Dermis blood vessel endothelial cell (primary cell): ENCODE data around the gene RETN. TPM values are rescaled to one million over a fixed set of nuclear protein-coding genes. Genes with fewer than 3 reads are reported as not detected.
A peak's percentile ranks its signal among the peaks of the same experiment; 100 is the strongest.

Experiments used
- DNase-seq: peaks from one replicate; pipeline ENCODE4 v3.0.0; 2010
- total RNA-seq: library from RNA; depleted of rRNA; stranded (reverse); fragments of >200 nt; gene quantifications from 2 replicates; pipeline ENCODE4 v1.2.3, GENCODE V29; 2014

Gene RETN
- total RNA-seq, 1 donor from 2014 or later = not detected

DNA sequence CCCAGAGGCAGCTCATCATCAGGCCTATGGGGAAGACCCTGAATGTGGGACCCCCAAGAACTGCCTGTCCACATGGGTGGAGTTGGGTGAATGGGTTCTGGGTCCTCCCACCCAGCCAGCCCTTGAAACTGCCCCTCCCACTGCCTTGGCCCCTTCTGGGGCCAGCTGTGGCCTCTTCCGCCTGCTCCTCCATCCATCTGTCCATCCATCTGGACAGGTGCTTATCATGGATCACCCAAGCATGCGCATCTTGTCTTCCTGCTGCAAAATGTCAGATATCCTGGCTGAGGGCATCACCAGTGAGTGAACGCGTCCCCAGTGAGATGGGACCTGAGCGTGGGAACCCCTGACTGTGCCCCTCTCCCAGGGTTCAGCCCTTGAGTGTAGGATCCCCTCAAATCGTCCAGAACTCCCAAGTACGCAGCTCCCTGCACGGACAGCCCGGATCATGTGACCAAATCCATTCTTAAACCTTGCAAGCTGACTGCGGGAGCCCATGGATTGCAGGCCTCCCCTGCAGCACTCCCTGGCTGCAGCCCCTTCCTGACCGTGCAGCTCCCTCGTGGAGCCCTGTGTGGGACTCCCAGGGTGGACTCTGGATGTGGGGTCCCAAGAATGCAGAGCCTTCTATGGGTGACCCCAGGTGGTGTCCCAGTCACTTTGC lies 29.9 kb upstream of the RETN start:
- DNase-seq = no peak

DNA sequence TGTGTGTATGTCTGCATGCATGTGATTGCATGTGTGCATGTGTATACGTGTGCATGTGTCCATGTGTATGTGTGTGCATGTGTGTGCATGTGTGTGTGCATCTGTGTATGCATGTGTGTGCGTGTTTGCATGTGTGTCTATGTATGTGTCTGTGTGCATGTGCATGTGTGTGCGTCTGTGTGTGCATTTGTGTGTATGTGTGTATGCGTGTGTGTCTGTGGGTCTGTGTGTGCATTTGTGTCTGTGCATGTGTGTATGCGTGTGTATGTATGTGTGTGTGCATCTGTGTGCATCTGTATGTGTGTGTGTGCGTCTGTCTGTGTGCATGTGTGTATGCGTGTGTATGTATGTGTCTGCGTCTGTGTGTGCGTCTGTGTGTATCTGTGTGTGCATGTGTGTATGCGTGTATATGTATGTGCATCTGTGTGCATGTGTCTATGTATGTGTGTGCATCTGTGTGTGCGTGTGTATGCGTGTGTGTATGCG lies 28.9 kb upstream of the RETN start:
- DNase-seq = no peak

DNA sequence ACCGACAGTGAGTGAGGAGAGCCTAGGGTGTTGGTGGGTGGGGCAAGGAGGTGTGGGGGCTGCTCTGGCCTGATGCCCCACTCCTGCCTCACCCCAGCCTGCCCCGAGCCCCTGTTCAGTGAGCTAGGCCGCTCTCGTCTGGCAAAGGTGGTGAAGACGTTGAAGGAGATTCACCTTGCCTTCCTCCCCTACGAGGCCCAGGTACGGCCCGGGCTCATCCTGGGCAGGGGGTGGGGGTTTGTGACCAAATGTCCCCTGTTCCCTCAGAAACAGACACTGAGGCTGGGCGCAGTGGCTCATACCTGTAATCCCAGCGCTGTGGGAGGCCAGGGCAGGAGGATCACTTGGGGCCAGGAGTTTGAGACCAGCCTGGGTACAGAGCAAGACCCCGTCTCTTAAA lies 28.0 kb upstream of the RETN start:
- DNase-seq = no peak

DNA sequence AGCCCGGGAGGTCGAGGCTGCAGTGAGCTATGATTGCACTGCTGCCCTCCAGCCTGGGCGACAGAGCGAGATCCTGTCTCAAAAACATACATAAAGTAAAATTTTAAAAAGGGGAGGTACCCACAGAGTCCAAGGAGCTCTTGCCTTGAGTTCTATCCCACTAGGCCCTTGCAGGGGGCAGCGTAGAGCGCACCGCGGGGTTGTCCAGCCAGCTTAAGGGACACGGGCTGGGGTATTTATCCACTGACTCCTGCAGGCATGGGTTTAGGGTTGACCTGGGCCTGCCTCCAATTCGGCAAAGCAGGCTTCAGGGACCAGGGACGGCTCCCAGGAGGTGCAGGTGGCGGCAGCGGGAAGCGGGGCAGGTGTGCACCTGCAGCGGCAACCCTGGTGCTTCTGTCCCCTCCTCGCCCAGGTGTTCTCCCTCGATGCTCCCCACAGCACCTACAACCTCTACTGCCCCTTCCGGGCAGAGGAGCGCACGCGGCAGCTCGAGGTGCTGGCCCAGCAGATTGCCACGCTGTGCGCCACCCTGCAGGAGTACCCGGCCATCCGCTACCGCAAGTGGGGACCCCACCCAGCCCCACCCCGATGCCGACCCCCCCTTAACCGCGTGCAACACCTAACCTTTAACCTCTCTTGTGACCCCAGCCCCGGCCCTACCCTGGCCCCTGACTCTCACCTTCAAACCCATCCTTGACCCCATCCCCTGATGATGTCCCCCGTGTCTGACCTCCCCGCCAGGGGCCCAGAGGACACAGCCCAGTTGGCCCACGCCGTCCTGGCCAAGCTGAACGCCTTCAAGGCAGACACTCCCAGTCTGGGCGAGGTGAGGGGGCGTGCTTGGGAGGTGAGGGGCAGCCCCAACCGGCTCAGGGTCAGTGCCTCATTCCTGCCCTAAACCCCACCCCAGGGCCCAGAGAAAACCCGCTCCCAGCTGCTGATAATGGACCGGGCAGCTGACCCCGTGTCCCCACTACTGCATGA lies 27.3 kb upstream of the RETN start:
- no peak for DNase-seq

- DNase-seq = no peak
Observed at GRCh38 chr19:7642295-7643030, 26.4 kb upstream of the RETN start.

- no peak for DNase-seq
Observed at GRCh38 chr19:7643031-7643415, 25.8 kb upstream of the RETN start.

DNA sequence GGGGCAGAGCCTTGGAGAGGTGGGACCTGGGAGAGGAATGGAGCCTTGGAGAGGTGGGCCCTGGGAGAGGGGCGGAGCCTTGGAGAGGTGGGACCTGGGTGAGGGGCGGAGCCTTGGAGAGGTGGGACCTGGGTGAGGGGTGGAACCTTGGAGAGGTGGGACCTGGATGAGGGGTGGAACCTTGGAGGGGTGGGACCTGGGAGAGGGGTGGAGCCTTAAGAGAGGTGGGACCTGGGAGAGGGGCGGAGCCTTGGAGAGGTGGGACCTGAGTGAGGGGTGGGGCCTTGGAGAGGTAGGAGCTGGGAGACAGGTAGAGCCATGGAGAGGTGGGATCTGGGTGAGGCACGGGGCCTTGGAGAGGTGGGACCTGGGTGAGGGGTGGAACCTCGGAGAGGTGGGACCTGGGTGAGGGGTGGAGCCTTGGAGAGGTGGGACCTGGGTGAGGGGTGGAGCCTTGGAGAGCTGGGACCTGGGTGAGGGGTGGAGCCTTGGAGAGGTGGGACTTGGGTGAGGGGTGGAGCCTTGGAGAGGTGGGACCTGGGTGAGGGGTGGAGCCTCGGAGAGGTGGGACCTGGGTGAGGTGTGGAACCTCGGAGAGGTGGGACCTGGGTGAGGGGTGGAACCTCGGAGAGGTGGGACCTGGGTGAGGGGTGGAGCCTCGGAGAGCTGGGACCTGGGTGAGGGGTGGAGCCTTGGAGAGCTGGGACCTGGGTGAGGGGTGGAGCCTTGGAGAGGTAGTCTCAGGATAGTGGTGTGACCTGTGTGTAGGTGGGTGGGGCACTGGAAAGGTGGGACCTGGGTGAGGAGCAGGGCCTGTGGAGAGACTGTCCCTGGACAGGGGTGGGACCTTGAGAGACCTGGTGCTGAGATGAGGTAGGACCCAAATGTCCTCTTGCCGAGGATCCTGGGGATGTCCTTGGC lies 25.0 kb upstream of the RETN start:
- peak; percentile 26 for DNase-seq

DNA sequence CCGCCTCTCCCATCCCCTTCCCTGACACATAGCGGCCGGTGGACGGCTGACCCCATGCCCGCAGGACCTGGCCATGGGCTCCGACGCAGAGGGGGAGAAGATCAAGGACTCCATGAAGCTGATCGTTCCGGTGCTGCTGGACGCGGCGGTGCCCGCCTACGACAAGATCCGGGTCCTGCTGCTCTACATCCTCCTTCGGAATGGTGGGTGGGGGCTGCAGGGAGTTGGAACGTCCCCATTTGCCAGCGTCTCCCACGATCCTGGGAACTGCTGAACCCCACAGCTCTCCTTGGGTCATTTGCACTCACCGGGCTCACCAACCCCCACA lies 24.3 kb upstream of the RETN start:
- DNase-seq = no peak

GRCh38 chr19:7645163-7645562 lies 23.7 kb upstream of the RETN start:
- DNase-seq = no peak

DNA sequence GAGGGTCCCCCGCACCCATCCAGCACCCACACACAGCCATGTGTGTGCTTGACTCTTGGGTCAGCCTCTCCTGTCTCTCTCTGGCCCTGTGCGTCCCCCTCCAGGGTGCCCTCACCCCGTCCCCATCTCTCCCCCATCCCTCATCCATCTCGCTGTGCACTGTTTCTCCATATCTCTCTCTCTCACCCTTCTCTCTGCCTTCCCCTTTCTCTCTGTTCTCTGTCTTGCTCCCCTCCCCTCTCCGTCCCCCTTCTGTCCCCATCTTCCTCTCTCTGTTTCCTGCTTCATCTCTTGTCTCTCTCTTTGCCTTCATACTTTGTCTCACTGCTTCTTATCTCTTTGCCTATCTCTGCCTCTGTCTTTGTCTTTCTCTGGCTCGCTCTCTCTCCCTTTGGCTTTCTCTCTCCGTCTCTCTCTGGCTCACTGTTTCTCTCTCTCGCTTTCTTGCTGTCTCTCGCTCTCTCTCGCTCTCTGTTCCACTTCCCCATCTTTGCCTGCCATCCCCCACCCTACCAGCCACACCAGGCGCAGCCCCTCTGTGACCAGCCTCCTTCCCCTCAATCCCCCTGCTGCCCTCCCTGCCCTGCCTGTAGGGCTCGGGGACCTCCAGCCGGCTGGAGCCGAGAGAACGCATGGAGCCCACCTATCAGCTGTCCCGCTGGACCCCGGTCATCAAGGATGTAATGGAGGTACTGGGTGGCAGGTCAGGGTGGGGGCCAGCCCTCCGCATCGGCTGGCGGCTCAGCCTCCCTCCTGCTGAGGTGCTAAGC lies 23.0 kb upstream of the RETN start:
- no peak for DNase-seq

GRCh38 chr19:7646426-7646700 lies 22.5 kb upstream of the RETN start:
- no peak for DNase-seq

DNA sequence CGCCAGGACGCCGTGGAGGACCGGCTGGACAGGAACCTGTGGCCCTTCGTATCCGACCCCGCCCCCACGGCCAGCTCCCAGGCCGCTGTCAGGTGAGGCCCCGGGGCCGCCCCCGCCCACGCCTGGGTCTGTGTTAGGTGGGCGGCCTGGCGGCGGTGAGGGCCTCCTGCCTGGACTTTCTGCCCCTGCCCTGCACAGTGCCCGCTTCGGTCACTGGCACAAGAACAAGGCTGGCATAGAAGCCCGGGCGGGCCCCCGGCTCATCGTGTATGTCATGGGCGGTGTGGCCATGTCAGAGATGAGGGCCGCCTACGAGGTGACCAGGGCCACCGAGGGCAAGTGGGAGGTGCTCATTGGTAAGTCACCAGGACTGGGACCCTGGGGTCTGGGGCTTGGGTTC lies 21.7 kb upstream of the RETN start:
- no peak for DNase-seq

DNA sequence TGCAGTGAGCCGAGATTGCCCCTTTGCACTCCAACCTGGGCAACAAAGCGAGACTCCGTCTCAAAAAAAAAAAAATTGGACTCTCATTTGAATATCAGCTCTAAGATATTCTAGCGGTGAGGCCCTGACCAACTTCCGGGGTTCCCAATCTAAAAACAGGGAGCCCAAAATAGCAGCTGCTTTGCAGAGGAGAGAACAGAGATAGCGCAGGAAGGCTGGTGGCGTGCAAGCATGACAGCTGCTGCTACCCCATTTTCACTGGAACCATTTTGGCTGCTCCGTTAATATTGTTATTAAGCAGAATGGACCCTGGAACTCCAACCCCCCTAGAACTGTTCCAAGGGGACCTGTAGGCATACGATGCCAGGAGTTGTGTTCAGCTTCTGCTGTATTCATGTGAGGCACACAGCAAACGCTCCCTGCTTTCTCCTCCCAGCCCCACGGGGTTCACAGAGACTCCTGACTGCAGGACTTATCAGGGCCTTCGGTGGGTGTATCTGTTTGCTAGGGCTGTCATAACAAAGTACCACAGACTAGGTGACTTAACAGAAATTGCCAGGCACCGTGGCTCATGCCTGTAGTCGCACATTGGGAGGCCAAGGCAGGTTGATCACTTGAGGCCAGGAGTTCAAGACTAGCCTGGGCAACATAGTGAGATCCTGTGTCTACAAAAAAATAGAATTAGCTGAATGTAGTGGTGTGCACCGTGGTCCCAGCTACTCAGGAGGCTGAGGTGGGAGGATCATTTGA lies 20.4 kb upstream of the RETN start:
- no peak for DNase-seq

GRCh38 chr19:7650148-7650547 lies 18.7 kb upstream of the RETN start:
- no peak for DNase-seq

- peak; percentile 76 for DNase-seq
Observed at GRCh38 chr19:7652061-7652641, 16.7 kb upstream of the RETN start.

DNA sequence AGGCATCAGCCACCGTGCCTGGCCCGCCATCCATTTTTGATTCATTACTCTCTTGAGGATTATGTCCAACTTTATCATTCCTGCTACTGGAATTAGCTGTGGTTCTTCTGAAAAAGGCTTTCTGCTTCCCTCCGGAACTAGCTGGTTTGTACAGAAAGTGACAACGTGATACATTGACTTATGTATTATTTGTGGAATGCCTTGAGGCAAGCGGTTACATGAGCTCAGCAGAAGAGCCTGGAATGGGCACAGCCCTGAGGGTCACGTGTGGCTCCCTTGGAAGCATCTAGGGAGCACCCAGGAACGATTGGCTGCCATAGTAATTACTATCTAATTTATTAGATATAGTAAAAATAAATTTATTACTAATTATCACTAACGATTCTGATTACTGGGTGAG lies 14.4 kb upstream of the RETN start:
- no peak for DNase-seq

DNA sequence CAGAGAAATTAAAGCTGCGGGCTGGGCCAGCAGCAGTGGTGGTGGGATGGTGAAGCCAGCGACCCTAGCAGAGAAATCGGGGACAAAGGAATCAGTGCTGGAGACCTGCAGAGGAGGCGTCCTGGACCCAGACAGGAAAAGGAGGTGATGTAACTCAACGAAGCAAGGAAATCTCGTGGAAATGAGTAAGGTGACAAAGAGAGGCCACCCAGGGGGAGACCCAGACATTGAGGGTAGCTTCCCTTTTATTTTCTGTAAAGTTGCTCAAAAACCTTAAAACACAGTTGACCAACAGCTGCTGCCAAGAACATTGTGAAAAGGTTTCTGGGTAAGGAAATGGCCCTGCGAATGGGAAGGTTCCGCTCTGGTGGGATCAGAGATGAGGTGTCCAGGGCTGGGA lies 13.3 kb upstream of the RETN start:
- peak; percentile 43 for DNase-seq

DNA sequence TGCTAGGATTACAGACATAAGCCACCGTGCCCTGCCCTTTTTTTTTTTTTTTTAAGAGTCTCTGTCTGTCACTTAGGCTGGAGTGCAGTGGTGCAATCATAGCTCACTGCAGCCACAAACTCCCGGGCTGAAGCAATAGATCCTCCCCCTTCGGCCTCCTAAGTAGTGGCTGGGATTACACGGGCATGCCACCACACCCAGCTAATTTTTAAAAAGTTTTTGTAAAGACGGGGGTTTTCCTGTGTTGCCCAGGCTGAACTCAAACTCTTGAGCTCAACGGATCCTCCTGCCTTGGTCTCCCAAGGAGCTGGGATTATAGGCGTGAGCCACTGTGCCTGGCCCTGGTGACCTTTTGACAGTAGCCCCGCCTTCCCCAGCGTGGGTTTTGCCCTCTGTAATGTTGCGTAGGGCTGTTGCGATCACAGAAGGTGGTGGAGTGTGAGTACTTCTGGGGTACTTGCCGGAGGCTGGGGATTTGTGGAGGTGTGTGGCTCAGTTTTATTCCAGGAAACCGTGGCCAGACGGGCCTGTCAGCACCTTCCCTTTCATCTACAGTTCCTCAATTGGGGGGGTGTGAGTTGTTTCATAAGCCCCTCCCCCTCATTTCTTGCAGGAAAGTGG lies 11.6 kb upstream of the RETN start:
- no peak for DNase-seq

- no peak for DNase-seq
Observed at GRCh38 chr19:7658219-7658686, 10.6 kb upstream of the RETN start.
